Mesodermal cell (in vitro differentiated cells): ENCODE data around the gene TESPA1.
"Not testable (repeated sequence)": the region's sequence is repeated elsewhere in the genome, so short reads cannot be mapped to it uniquely, and the experiment has no call there.

ENCODE experiments used
- H3K27ac ChIP-seq: 2 replicates; pipeline ENCODE4 v1.7.0; 2013; ENCODE audit warnings: mild to moderate bottlenecking, low read depth, low read length, moderate library complexity; ENCODE audit not compliant: severe bottlenecking
- H3K36me3 ChIP-seq: 2 replicates; pipeline ENCODE4 v1.7.1; 2013; ENCODE audit warnings: mild to moderate bottlenecking, low read length, moderate library complexity; ENCODE audit not compliant: control insufficient read depth, insufficient read depth
- H3K4me1 ChIP-seq: one replicate; pipeline ENCODE4 v1.7.1; 2013; ENCODE audit warnings: mild to moderate bottlenecking, low read length; ENCODE audit not compliant: insufficient read depth, control insufficient read depth, poor library complexity, severe bottlenecking
- H3K4me3 ChIP-seq: 2 replicates; pipeline ENCODE4 v1.7.0; 2013; ENCODE audit warnings: low read length, control low read depth, mild to moderate bottlenecking; ENCODE audit not compliant: insufficient read depth, poor library complexity, severe bottlenecking; ENCODE audit errors: extremely low read depth
- H3K9me3 ChIP-seq: 2 replicates; pipeline ENCODE4 v1.7.1; 2013; ENCODE audit warnings: mild to moderate bottlenecking, low read length, moderate library complexity; ENCODE audit not compliant: control insufficient read depth
- WGBS, 2 experiments: methylation state at CpG; one replicate each; pipeline ENCODE4 v1.1.5; 2013; ENCODE audit warnings: missing lambda C conversion rate in 2 of 2; ENCODE audit not compliant: insufficient coverage in 2 of 2; 5-methylcytosine and 5-hydroxymethylcytosine counted together

TESPA1 gene

DNA sequence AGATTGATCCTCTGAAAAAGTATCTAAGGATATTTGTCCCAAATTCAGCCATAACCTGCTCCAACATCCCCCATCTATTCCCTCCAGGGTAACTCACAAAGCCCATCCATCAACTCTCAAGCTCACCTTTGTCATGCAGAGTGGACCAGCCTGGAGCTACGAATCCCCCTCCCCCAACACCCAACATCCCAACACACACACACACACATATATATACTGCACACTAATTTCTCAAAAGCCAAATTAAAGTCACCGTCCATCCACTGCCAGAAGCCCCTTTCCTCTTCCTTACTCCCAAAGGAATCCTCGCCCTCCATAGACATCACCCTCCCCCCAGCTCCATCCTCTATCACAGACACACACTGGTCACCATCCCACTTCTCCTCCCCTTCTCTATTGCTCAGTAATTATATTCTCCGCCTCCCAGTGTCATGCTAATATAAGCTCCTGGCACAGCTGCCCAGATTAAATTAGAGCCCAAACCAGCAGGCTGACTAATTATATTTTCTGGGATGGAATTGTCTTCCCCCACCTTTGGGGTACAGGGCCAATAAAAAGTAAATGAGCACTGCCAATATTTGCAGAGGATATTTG lies 13.5 kb upstream of the TESPA1 start:
- Histone ChIP-seq H3K4me3 (no peak overlapping the region), H3K4me1 (no peaks in the 10 kb centered on the region), H3K36me3 (no peaks in the 10 kb centered on the region), H3K9me3 (no peaks in the 10 kb centered on the region), H3K27ac (no peak overlapping the region)
- 44 to 53% methylated on average over 3 to 4 of the region's 4 CpGs for WGBS, 2 experiments

- Histone ChIP-seq H3K27ac (no peak overlapping the region), H3K36me3 (no peaks in the 10 kb centered on the region), H3K9me3 (no peaks in the 10 kb centered on the region), H3K4me1 (no peaks in the 10 kb centered on the region), H3K4me3 (no peak overlapping the region)
- WGBS, 2 experiments, result 85 to 93% methylated on average over 3 to 5 of the region's 5 CpGs
Measured at GRCh38 chr12:54996205-54996604, 11.6 kb upstream of the TESPA1 start.

GRCh38 chr12:54993181-54993835 lies 8.7 kb upstream of the TESPA1 start:
- H3K4me3 ChIP-seq, result no peak overlapping the region
- no peaks in the 10 kb centered on the region for H3K9me3 ChIP-seq
- no peaks in the 10 kb centered on the region for H3K36me3 ChIP-seq
- no peaks in the 10 kb centered on the region for H3K4me1 ChIP-seq
- WGBS, 2 experiments, result 35 to 42% methylated on average over 7 to 10 of the region's 12 CpGs
- H3K27ac ChIP-seq, result no peak overlapping the region

GRCh38 chr12:54991991-54992375 lies 7.4 kb upstream of the TESPA1 start:
- no peaks in the 10 kb centered on the region for H3K9me3 ChIP-seq
- H3K27ac ChIP-seq, result no peak overlapping the region
- H3K4me3 ChIP-seq, result no peak overlapping the region
- no peaks in the 10 kb centered on the region for H3K4me1 ChIP-seq
- no peaks in the 10 kb centered on the region for H3K36me3 ChIP-seq
- WGBS, 2 experiments, result 89 to 95% methylated on average over 4 of the region's 5 CpGs

GRCh38 chr12:54991161-54991990 lies 6.8 kb upstream of the TESPA1 start:
- no peaks in the 10 kb centered on the region for H3K36me3 ChIP-seq
- no peak overlapping the region for H3K4me3 ChIP-seq
- WGBS, 2 experiments, result 88 to 94% methylated on average over 7 of the region's 9 CpGs
- no peak overlapping the region for H3K27ac ChIP-seq
- H3K4me1 ChIP-seq, result no peaks in the 10 kb centered on the region
- H3K9me3 ChIP-seq, result no peaks in the 10 kb centered on the region

DNA sequence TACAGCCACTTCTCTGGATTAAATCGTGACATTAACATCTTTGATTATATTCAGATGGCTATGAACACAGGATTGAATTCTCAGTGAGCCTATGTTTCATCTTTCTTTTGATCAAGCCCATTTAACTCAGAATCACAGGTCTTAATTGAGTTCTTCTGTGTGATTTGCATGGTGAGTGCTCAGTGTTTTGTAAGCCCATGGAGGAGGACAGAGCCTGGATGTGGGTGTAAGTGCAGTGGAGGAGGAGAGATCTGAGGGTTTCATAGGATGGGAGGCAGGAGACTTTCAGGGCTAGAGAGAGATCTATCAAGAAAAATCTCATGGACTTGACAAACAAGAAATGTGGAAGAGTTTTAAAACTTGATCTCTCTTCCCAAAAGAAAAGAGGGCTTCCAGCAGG lies 5.3 kb upstream of the TESPA1 start:
- Histone ChIP-seq H3K4me3 (no peak overlapping the region), H3K27ac (no peak overlapping the region), H3K36me3 (no peaks in the 10 kb centered on the region), H3K9me3 (no peaks in the 10 kb centered on the region), H3K4me1 (no peaks in the 10 kb centered on the region)
- no CpG with 5 or more reads among the region's 1 CpG for WGBS, 2 experiments

DNA sequence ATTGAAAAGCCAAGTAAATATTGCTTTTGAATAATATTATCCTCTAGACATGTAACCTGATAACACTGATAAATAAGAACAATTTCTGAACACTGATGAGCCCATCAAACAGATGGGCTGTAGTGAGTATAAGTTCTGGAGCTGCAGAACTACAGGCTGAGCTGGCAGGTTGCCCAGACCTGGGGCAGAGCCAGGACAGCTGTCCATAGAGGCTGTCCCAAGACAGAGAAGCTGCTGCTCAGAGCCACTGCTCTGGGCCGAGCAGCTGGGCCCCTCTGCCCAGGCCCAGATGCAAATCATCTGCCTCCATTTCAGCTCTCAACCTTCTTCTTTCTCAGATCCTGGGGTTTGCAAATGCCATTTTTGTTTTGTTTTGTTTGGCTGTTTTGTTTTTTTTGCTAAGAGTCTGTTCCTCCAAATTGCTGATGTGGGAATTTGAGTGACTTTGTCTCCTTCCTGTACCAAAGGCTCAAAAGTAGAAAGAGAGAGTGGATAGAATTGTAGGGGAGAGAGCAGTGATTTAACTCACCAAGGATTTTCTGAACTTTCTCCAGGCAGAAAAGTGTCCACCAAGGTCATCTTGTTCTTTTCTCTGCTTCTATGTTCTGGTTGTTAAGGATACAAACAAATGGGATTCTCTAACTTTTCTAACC lies 4.0 kb upstream of the TESPA1 start:
- Histone ChIP-seq H3K4me3 (no peak overlapping the region), H3K9me3 (no peaks in the 10 kb centered on the region), H3K4me1 (no peaks in the 10 kb centered on the region), H3K27ac (no peak overlapping the region), H3K36me3 (no peaks in the 10 kb centered on the region)
- WGBS, 2 experiments, result 56 to 63% methylated on average over 1 of the region's 1 CpG

DNA sequence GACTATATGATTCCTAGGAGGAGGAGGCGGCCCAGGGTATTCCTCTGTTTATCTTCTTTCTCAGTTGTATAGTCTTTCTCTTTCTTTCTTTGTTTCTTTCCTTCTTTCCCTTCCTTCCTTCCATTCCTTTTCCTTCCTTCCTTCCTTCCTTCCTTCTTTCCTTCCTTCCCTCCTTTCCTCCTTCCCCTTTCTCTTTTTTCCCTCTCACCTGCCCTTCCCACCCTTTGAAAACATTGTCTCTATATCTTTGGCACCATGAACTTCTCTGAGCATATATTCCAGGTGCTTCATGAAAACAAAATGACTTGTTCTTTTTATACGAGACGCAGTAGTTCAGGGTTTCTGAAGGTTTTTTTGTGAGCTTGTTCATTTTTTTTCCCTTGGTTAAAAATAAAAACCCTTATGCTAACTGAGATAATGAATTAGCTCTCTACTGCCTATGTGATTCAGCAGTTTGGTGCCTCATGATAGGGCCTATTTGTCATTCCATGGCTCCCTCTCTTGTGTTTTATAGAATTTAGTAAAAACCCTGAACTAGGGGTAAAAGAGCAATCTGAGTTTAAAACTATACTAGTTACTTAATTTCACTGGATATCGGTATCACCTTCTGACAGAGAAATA lies 3.2 kb upstream of the TESPA1 start:
- 63 to 75% methylated on average over 1 to 2 of the region's 4 CpGs for WGBS, 2 experiments
- no peaks in the 10 kb centered on the region for H3K9me3 ChIP-seq

DNA sequence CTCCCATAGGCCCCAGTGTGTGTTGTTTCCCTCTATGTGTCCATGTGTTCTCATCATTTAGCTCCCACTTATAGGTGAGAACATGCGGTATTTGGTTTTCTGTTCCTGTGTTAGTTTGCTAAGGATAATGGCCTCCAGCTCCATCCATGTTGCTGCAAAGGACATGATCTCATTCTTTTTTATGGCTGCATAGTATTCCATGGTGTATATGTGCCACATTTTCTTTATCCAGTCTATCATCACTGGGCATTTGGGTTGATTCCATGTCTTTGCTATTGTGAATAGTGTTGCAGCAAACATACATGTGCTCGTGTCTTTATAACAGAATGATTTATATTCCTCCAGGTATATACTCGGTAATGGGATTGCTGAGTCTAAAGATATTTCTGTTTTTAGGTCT lies 2.2 kb upstream of the TESPA1 start:
- H3K9me3 ChIP-seq, H3K4me3 ChIP-seq, H3K36me3 ChIP-seq, H3K27ac ChIP-seq, H3K4me1 ChIP-seq: not testable (repeated sequence)
- WGBS, 2 experiments, result no CpG with 5 or more reads among the region's 3 CpGs

More for the DNA sequence above, 3.2 kb upstream of the TESPA1 start:
- no peaks in the 10 kb centered on the region for H3K36me3 ChIP-seq
- H3K27ac ChIP-seq, result no peak overlapping the region
- no peak overlapping the region for H3K4me3 ChIP-seq
- H3K4me1 ChIP-seq, result no peaks in the 10 kb centered on the region

DNA sequence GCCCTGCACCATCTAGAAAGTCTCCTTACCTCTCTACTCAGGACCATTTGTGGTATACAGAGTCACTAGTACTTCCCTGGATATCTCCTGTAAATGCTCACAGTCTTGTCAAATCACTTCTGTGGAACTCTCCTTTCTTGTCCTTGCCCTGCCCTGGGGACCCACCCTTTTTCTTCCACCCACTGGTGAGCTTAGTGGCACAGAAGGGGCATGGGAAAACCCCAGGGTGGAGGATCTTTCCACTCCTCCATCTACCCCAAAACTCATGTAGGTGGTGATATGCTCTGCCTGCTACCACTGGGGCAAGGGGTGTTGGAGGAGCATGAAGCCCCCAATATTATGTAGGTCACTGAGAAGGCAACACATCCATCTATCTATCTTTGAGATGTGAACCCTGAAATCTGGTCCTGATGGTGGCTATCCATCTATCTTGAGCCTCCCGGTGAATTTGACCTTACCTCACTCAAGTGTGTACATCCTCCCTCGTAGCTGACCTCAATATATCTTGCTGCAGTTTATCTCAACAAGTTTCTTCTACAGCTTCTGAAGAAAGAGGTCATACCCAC lies 943 bp downstream of the TESPA1 start:
- no peaks in the 10 kb centered on the region for H3K36me3 ChIP-seq
- no peaks in the 10 kb centered on the region for H3K9me3 ChIP-seq
- H3K27ac ChIP-seq, result no peak overlapping the region
- WGBS, 2 experiments, result 90 to 94% methylated on average over 2 of the region's 2 CpGs
- H3K4me1 ChIP-seq, result no peaks in the 10 kb centered on the region
- no peak overlapping the region for H3K4me3 ChIP-seq
